Natural killer cell (primary cell): ENCODE data around the gene MORN1. TPM values are rescaled to one million over a fixed set of nuclear protein-coding genes. Genes with fewer than 3 reads are reported as not detected.

Source experiments
- ATAC-seq, 3 donors: fragments of 150-1000 bp in 2 of 3; fragments of 200-7000 bp in 1 of 3; cut with Tn5 transposase; 1 replicate in 1 of 3; 2 replicates in 2 of 3; pipeline ENCODE4 v1.10.0; 2021; ENCODE audit warnings: mild to moderate bottlenecking in 2 of 3, moderate library complexity in 2 of 3
- DNase-seq, 2 donors: peaks; one replicate each; pipeline versions ENCODE4 v3.0.0 to v3.0.0-alpha.2; 2013 to 2021; ENCODE audit warnings: mixed read lengths in 1 of 2
- H3K27ac ChIP-seq: one replicate; pipeline ENCODE4 v1.5.1; 2013; ENCODE audit warnings: mild to moderate bottlenecking, low read length
- H3K27me3 ChIP-seq: one replicate; pipeline ENCODE4 v1.6.1; 2013; ENCODE audit warnings: low read length; ENCODE audit not compliant: control insufficient read depth, insufficient read depth
- H3K36me3 ChIP-seq: one replicate; pipeline ENCODE4 v1.6.1; 2013; ENCODE audit warnings: low read length; ENCODE audit not compliant: control insufficient read depth, insufficient read depth
- H3K4me1 ChIP-seq: one replicate; pipeline ENCODE4 v1.6.1; 2013; ENCODE audit warnings: low read length; ENCODE audit not compliant: control insufficient read depth, insufficient read depth
- H3K4me3 ChIP-seq: one replicate; pipeline ENCODE4 v1.5.1; 2013; ENCODE audit warnings: low read length
- H3K9me3 ChIP-seq: one replicate; pipeline ENCODE4 v1.6.1; 2013; ENCODE audit warnings: low read length; ENCODE audit not compliant: control insufficient read depth, insufficient read depth
- H3K27ac Mint-ChIP-seq, 2 donors: one replicate each; pipeline ENCODE4 v1.8.0; 2022; ENCODE audit warnings: mild to moderate bottlenecking in 2 of 2, mixed read lengths in 2 of 2, moderate library complexity in 1 of 2
- H3K27me3 Mint-ChIP-seq, 2 donors: one replicate each; pipeline ENCODE4 v1.8.0; 2022; ENCODE audit warnings: low read depth in 2 of 2, mixed read lengths in 2 of 2
- H3K36me3 Mint-ChIP-seq: one replicate; pipeline ENCODE4 v1.8.0; 2022; ENCODE audit warnings: mixed read lengths
- H3K4me1 Mint-ChIP-seq, 2 donors: one replicate each; pipeline ENCODE4 v1.8.0; 2022; ENCODE audit warnings: mixed read lengths in 2 of 2
- H3K4me3 Mint-ChIP-seq: one replicate; pipeline ENCODE4 v1.8.0; 2022; ENCODE audit warnings: mild to moderate bottlenecking, moderate library complexity, mixed read lengths
- H3K9me3 Mint-ChIP-seq, 2 donors: one replicate each; pipeline ENCODE4 v1.8.0; 2022; ENCODE audit warnings: mixed read lengths in 2 of 2
- CTCF ChIP-seq: fragments of 200-600 bp; IDR thresholded peaks from one replicate; pipeline ENCODE4 v1.8.0; 2022; ENCODE audit warnings: antibody characterized with exemption
- WGBS: methylation state at CpG from one replicate; pipeline ENCODE4 v1.1.7; 2013; ENCODE audit warnings: missing lambda C conversion rate; ENCODE audit not compliant: insufficient coverage; 5-methylcytosine and 5-hydroxymethylcytosine counted together
- intact Hi-C: fragments of 100-400 bp; cut with micrococcal nuclease; formaldehyde crosslinking; loops from one replicate; pipeline ENCODE4 v1.14.2; 2022
- total RNA-seq, 4 donors: library from RNA; stranded (reverse); fragments of 120-200 nt in 1 of 4; gene quantifications; one replicate each; pipeline versions ENCODE4 v1.2.3 to v1.2.4, GENCODE V29; 2013 to 2022

The MORN1 gene
- total RNA-seq, 3 donors from 2014 or later (not counting 1 experiment from before 2014, with no cell fraction given), result 8.0 to 9.3 (median 8.8) TPM

GRCh38 chr1:2346691-2347408 is 44.5 kb downstream of the MORN1 start:
- H3K4me1 Mint-ChIP-seq, result no peaks in the 10 kb centered on the region
- H3K4me3 Mint-ChIP-seq, result no peak overlapping the region
- no peaks in the 10 kb centered on the region for H3K4me1 ChIP-seq
- H3K36me3 Mint-ChIP-seq, result no peaks in the 10 kb centered on the region
- WGBS, result 87% methylated on average over 17 of the region's 17 CpGs
- no peak for TF ChIP-seq CTCF
- no peaks in the 10 kb centered on the region for H3K27me3 Mint-ChIP-seq
- ATAC-seq, result no peak
- H3K36me3 ChIP-seq, result no peaks in the 10 kb centered on the region
- DNase-seq, result no peak
- H3K27me3 ChIP-seq, result no peaks in the 10 kb centered on the region
- intact Hi-C loops, result no loop called here
- H3K27ac ChIP-seq, result no peak overlapping the region
- no peak overlapping the region for H3K4me3 ChIP-seq
- H3K9me3 ChIP-seq, result no peaks in the 10 kb centered on the region
- no peak overlapping the region for H3K27ac Mint-ChIP-seq
- H3K9me3 Mint-ChIP-seq, result no peaks in the 10 kb centered on the region

GRCh38 chr1:2345297-2346075 is 45.9 kb downstream of the MORN1 start:
- Histone ChIP-seq H3K27me3 (no peaks in the 10 kb centered on the region), H3K27ac (no peak overlapping the region), H3K36me3 (no peaks in the 10 kb centered on the region), H3K4me1 (no peaks in the 10 kb centered on the region), H3K4me3 (no peak overlapping the region), H3K9me3 (no peaks in the 10 kb centered on the region)
- intact Hi-C loops, result no loop called here
- Mint-ChIP-seq H3K4me1 (no peaks in the 10 kb centered on the region), H3K9me3 (no peaks in the 10 kb centered on the region), H3K36me3 (no peaks in the 10 kb centered on the region), H3K27me3 (no peaks in the 10 kb centered on the region), H3K27ac (no peak overlapping the region), H3K4me3 (no peak overlapping the region)
- DNase-seq (no peak), ATAC-seq (no peak)
- WGBS, result 89% methylated on average over 24 of the region's 24 CpGs
- TF ChIP-seq CTCF, result no peak

GRCh38 chr1:2344744-2345296 is 46.5 kb downstream of the MORN1 start:
- Mint-ChIP-seq H3K4me1 (no peaks in the 10 kb centered on the region), H3K9me3 (no peaks in the 10 kb centered on the region), H3K4me3 (no peak overlapping the region), H3K27me3 (no peaks in the 10 kb centered on the region), H3K36me3 (no peaks in the 10 kb centered on the region), H3K27ac (no peak overlapping the region)
- 96% methylated on average over 29 of the region's 29 CpGs for WGBS
- no peaks in the 10 kb centered on the region for H3K9me3 ChIP-seq
- no peaks in the 10 kb centered on the region for H3K27me3 ChIP-seq
- no peak for ATAC-seq
- no peak for TF ChIP-seq CTCF
- no peak overlapping the region for H3K27ac ChIP-seq
- no peak for DNase-seq
- no peak overlapping the region for H3K4me3 ChIP-seq
- H3K4me1 ChIP-seq, result no peaks in the 10 kb centered on the region
- intact Hi-C loops, result no loop called here
- H3K36me3 ChIP-seq, result no peaks in the 10 kb centered on the region
